Endothelial cell of umbilical vein (primary cell): ENCODE measurements around the gene ZNF514. TPM values are rescaled to one million over a fixed set of nuclear protein-coding genes. Genes with fewer than 3 reads are reported as not detected.
A peak's percentile ranks its signal among the peaks of the same experiment; 100 is the strongest.

Source experiments
- Bru-seq: library from RNA; stranded (reverse); fragments of 400-500 nt; gene quantifications from one replicate; lab custom pipeline; 2021; lab: Mats Ljungman, UMichigan
- BruChase-seq, 2 experiments: library from RNA; stranded (reverse); fragments of 400-500 nt; gene quantifications; one replicate each; lab custom pipeline; 2021; lab: Mats Ljungman, UMichigan
- BruUV-seq: library from RNA; stranded (reverse); fragments of 400-500 nt; replicated peaks from 2 replicates; lab custom pipeline; 2021; lab: Mats Ljungman, UMichigan
- CTCF ChIA-PET: fragments of 300-600, 350-600 bp; sonication (Branson Sonifier 250); formaldehyde crosslinking; loops from one replicate; lab custom pipeline; 2021; ENCODE audit warnings: antibody characterized with exemption, inconsistent platforms; lab: Charles Lee
- POLR2A ChIA-PET: fragments of 300-600, 350-600 bp; sonication (Branson Sonifier 250); formaldehyde crosslinking; loops from one replicate; lab custom pipeline; 2021; ENCODE audit warnings: antibody characterized with exemption, inconsistent platforms; lab: Charles Lee
- DNase-seq: peaks from one replicate; pipeline ENCODE4 v3.0.0-alpha.2; 2011; ENCODE audit warnings: low read depth, low spot score
- FAIRE-seq: peaks from 2 replicates; lab custom pipeline; 2011; peaks lifted over from hg19 to GRCh38; lab: Jason Lieb, UNC
- H2AFZ ChIP-seq: 2 replicates; pipeline ENCODE4 v1.6.0; 2012; ENCODE audit warnings: low read depth, low read length, control low read depth, inconsistent platforms
- H3K27ac ChIP-seq: 2 replicates; pipeline ENCODE4 v1.5.1; 2011; ENCODE audit warnings: low read depth, mild to moderate bottlenecking, control low read depth, low read length, moderate library complexity; ENCODE audit not compliant: insufficient read depth
- H3K27me3 ChIP-seq, 2 experiments: 2 replicates each; pipeline versions ENCODE4 v1.6.0 to v1.6.1; 2011; ENCODE audit warnings: low read length in 2 of 2, mixed read lengths in 1 of 2; ENCODE audit not compliant: control insufficient read depth in 2 of 2, insufficient read depth in 2 of 2
- H3K36me3 ChIP-seq, 2 experiments: 2 replicates in 1 of 2; 3 replicates in 1 of 2; pipeline ENCODE4 v1.5.1; 2011; ENCODE audit warnings: low read length in 2 of 2, mild to moderate bottlenecking in 1 of 2, moderate library complexity in 1 of 2; ENCODE audit not compliant: control insufficient read depth in 2 of 2, insufficient read depth in 2 of 2; ENCODE audit errors: extremely low read depth in 1 of 2
- H3K4me1 ChIP-seq: 3 replicates; pipeline ENCODE4 v1.5.1; 2011; ENCODE audit warnings: mild to moderate bottlenecking, low read length; ENCODE audit not compliant: control insufficient read depth, insufficient read depth; ENCODE audit errors: extremely low read depth
- H3K4me2 ChIP-seq: 2 replicates; pipeline ENCODE4 v1.6.1; 2011; ENCODE audit warnings: low read length, control low read depth, mixed read lengths; ENCODE audit not compliant: insufficient read depth
- H3K4me3 ChIP-seq, 3 experiments: fragments of 200-600 bp in 1 of 3; sonication (generic), shearing (Covaris generic) in 1 of 3; replicated peaks in 1 of 3; 2 replicates each; pipeline ENCODE4 v1.5.1; 2011 to 2016; ENCODE audit warnings: control low read depth in 3 of 3, low read length in 3 of 3, mild to moderate bottlenecking in 2 of 3, inconsistent platforms in 1 of 3, low read depth in 1 of 3, moderate library complexity in 1 of 3; ENCODE audit not compliant: insufficient read depth in 1 of 3
- H3K79me2 ChIP-seq: 2 replicates; pipeline ENCODE4 v1.6.0; 2012; ENCODE audit warnings: low read length, inconsistent platforms; ENCODE audit not compliant: control insufficient read depth, insufficient read depth
- H3K9ac ChIP-seq: replicated peaks from 2 replicates; pipeline ENCODE3; 2011; ENCODE audit warnings: low read length, control low read depth; ENCODE audit not compliant: insufficient read depth; ENCODE audit errors: extremely low read depth
- H3K9me1 ChIP-seq: replicated peaks from 3 replicates; pipeline ENCODE4 v1.6.0; 2011; ENCODE audit warnings: mild to moderate bottlenecking, low read length; ENCODE audit not compliant: control insufficient read depth, insufficient read depth; ENCODE audit errors: extremely low read depth
- H3K9me3 ChIP-seq: replicated peaks from 2 replicates; pipeline ENCODE4 v1.5.1; 2012; ENCODE audit warnings: low read length, inconsistent platforms; ENCODE audit not compliant: control insufficient read depth, insufficient read depth
- H4K20me1 ChIP-seq: replicated peaks from 2 replicates; pipeline ENCODE3; 2011; ENCODE audit warnings: mild to moderate bottlenecking, low read length; ENCODE audit not compliant: control insufficient read depth, insufficient read depth; ENCODE audit errors: extremely low read depth
- EZH2 ChIP-seq: IDR thresholded peaks from 2 replicates; pipeline ENCODE4 v1.6.1; 2012; ENCODE audit warnings: borderline replicate concordance, low read depth, mild to moderate bottlenecking, moderate library complexity, low read length, inconsistent platforms; ENCODE audit not compliant: severe bottlenecking
- FOS ChIP-seq: IDR thresholded peaks from 2 replicates; pipeline ENCODE4 v1.6.1; 2011; ENCODE audit warnings: mild to moderate bottlenecking, low read length, moderate library complexity, borderline replicate concordance; ENCODE audit not compliant: insufficient read depth
- GATA2 ChIP-seq: IDR thresholded peaks from 2 replicates; pipeline ENCODE4 v1.7.0; 2011; ENCODE audit warnings: low read depth, mild to moderate bottlenecking, moderate library complexity, mixed read lengths, low read length; ENCODE audit not compliant: insufficient read length, insufficient read depth
- JUN ChIP-seq: IDR thresholded peaks from 2 replicates; pipeline ENCODE4 v1.6.1; 2011; ENCODE audit warnings: borderline replicate concordance, low read depth; ENCODE audit not compliant: insufficient read length, insufficient read depth
- MYC ChIP-seq: IDR thresholded peaks from one replicate; pipeline ENCODE4 v1.6.1; 2011; ENCODE audit warnings: mild to moderate bottlenecking, low read depth, low read length
- POLR2A ChIP-seq: IDR thresholded peaks from 2 replicates; pipeline ENCODE4 v1.6.1; 2012; ENCODE audit warnings: low read depth, mild to moderate bottlenecking, control low read depth, low read length
- POLR2AphosphoS5 ChIP-seq: IDR thresholded peaks from 2 replicates; pipeline ENCODE4 v1.6.1; 2012; ENCODE audit warnings: low read depth, mild to moderate bottlenecking, control low read depth, low read length, moderate library complexity; ENCODE audit not compliant: insufficient read depth
- dilution Hi-C: fragments of 300-500 bp; cut with MboI; formaldehyde crosslinking; loops from one replicate; pipeline ENCODE4 v1.15.0; 2019; ENCODE audit warnings: low sequenced_read_pairs; ENCODE audit not compliant: extremely low pct_ligation_motif_present
- intact Hi-C: fragments of 100-400 bp; cut with micrococcal nuclease; formaldehyde crosslinking; loops from one replicate; pipeline ENCODE4 v1.10.0; 2022
- long read RNA-seq: library from polyadenylated mRNA; stranded (forward); transcript quantifications from one replicate; pipeline ENCODE4 v2.0.0, GENCODE V29; 2021
- polyA minus RNA-seq, 3 experiments: library from RNA; depleted of rRNA, polyadenylated mRNA; stranded (reverse); fragments of >200 nt; gene quantifications; 1 replicate in 1 of 3; 2 replicates in 2 of 3; pipeline ENCODE4 v1.2.3, GENCODE V29; 2011
- polyA plus RNA-seq, 4 experiments: library from polyadenylated mRNA; depleted of rRNA in 3 of 4; stranded (reverse) in 3 of 4; unstranded in 1 of 4; fragments of >200 nt; gene quantifications; 2 replicates each; pipeline versions ENCODE4 v1.2.1 to v1.2.3, GENCODE V29; 2011 to 2012; ENCODE audit warnings: missing spikeins in 1 of 4
- total RNA-seq: library from RNA; stranded (reverse); gene quantifications from 2 replicates; pipeline ENCODE4 v1.2.3, GENCODE V29; 2021
- TF ChIP-seq, protein P1 (sequence below): IDR thresholded peaks from 2 replicates; pipeline ENCODE4 v1.6.1; 2011; ENCODE audit not compliant: insufficient read depth, insufficient read length
- TF ChIP-seq, protein P2 (sequence below), 2 donors: IDR thresholded peaks; 1 replicate in 1 of 2; 2 replicates in 1 of 2; pipeline ENCODE4 v1.5.1; 2011; ENCODE audit warnings: low read length in 2 of 2, mild to moderate bottlenecking in 2 of 2, moderate library complexity in 2 of 2, control low read depth in 1 of 2, inconsistent platforms in 1 of 2, low read depth in 1 of 2; ENCODE audit not compliant: insufficient read depth in 1 of 2; ENCODE audit errors: extremely low read depth in 1 of 2

The ZNF514 gene
- total RNA-seq = 9.7 and 11.6 TPM in 2 replicates
- 2.9 and 3.9 TPM in 2 replicates for polyA plus RNA-seq
- 3.5 and 3.7 TPM in 2 replicates for polyA plus RNA-seq (2011; cell fraction: cytosol; rRNA removed)
- polyA plus RNA-seq (2011; cell fraction: nucleus; rRNA removed) = 27.5 and 31.0 TPM in 2 replicates
- 7.2 and 8.1 TPM in 2 replicates for polyA plus RNA-seq (2012)
- polyA minus RNA-seq = 6.1 and 7.9 TPM in 2 replicates
- 1.7 TPM for polyA minus RNA-seq (2011; cell fraction: cytosol; rRNA and poly(A)+ RNA removed)
- polyA minus RNA-seq (2011; cell fraction: nucleus; rRNA and poly(A)+ RNA removed) = 11.7 TPM in 2 replicates
- percentile 55 among the genes with signal in this experiment for Bru-seq, nascent RNA
- BruChase-seq, experiment 1, labeled RNA remaining after a 6-hour chase = percentile 53 among the genes with signal in this experiment
- BruChase-seq, experiment 2, labeled RNA remaining after a 2-hour chase = percentile 67 among the genes with signal in this experiment
- long read RNA-seq, full-length matches to known transcripts = 2 of 15 reads
- long read RNA-seq, partial matches to known transcripts = 0 of 15 reads
- long read RNA-seq, other reads (novel, unspliced or antisense) = 13 of 15 reads

DNA sequence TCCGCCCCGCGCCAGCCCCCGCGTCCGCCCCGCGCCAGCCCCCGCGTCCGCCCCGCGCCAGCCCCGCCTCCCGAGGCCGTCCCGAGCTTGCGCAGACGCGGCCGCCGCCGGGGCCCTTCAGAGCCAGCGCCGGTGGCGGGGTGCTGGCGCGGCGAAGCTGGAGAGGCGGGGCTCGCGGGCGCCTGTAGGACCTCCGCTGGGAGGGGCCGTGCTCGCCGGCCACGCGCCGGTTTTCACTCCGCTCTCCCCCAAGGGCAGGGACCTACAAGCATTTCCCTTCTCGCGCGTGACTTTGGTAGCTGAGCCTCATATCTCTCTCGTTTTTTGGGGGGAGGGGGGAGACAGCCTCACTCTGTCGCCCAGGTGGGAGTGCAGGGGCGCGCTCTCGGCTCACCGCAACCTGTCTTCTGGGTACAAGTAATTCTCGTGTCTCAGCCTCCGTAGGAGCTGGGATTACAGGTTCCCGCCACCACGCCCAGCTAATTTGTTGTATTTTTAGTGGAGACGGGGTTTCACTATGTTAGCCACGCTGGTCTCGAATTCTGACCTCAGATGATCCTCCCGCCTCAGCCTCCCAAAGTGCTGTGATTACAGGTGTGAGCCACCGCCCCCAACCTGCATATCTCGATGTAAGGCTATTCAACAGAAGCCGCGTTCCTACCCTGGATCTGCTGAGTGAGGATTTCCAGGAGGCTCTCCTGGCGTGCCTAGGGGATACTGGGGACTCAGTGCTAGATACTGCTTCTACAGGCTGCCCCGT is at the start of gene ZNF514:
Gene ZNF514, minus strand, starts transcription at position 159 of the 760 bp plus-strand sequence. CDS start 6,595 bp downstream, outside the sequence.
- no peaks in the 10 kb centered on the region for H3K9me1 ChIP-seq
- TSS peak; percentile 14 for BruUV-seq
- peak within 1 kb of the TSS; percentile 85 for H3K4me2 ChIP-seq
- H3K4me1 ChIP-seq = peaks cover 11% of the 10 kb centered on the region
- TF ChIP-seq, protein P1, sequence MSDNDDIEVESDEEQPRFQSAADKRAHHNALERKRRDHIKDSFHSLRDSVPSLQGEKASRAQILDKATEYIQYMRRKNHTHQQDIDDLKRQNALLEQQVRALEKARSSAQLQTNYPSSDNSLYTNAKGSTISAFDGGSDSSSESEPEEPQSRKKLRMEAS = no peak
- TF ChIP-seq POLR2A (no peak), GATA2 (no peak), MYC (no peak), EZH2 (no peak), POLR2AphosphoS5 (no peak), FOS (no peak), JUN (no peak)
- TF ChIP-seq, protein P2, sequence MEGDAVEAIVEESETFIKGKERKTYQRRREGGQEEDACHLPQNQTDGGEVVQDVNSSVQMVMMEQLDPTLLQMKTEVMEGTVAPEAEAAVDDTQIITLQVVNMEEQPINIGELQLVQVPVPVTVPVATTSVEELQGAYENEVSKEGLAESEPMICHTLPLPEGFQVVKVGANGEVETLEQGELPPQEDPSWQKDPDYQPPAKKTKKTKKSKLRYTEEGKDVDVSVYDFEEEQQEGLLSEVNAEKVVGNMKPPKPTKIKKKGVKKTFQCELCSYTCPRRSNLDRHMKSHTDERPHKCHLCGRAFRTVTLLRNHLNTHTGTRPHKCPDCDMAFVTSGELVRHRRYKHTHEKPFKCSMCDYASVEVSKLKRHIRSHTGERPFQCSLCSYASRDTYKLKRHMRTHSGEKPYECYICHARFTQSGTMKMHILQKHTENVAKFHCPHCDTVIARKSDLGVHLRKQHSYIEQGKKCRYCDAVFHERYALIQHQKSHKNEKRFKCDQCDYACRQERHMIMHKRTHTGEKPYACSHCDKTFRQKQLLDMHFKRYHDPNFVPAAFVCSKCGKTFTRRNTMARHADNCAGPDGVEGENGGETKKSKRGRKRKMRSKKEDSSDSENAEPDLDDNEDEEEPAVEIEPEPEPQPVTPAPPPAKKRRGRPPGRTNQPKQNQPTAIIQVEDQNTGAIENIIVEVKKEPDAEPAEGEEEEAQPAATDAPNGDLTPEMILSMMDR (IDR thresholded peaks at IDR 0.05; ENCODE audit: extremely low read depth in 1 of 2, insufficient read depth in 1 of 2, low read depth in 1 of 2, low read length in 2 of 2) = no peak
- H3K79me2 ChIP-seq = no peaks in the 10 kb centered on the region
- DNase-seq (peak; percentile 54), FAIRE-seq (peak; percentile 49)
- no peaks in the 10 kb centered on the region for H3K27me3 ChIP-seq
- ChIA-PET CTCF (interaction anchor here (1.6 kb wide), 1 partner anchor 38 kb away, joined by 8 read pairs; the partner anchor contains the start of gene MRPS5), POLR2A (interaction anchor here (1.8 kb wide), 1 partner anchor 38 kb away, joined by 5 read pairs; the partner anchor contains the start of gene MRPS5)
- peak within 1 kb of the TSS; percentile 94 for H2AFZ ChIP-seq
- peaks cover 0 to 6% of the 10 kb centered on the region in 2 experiments for H3K36me3 ChIP-seq
- H3K27ac ChIP-seq = no peak within 1 kb of the TSS
- no peaks in the 10 kb centered on the region for H3K9me3 ChIP-seq
- H4K20me1 ChIP-seq = no peaks in the 10 kb centered on the region
- dilution Hi-C loops (no loop called here), intact Hi-C loops (no loop called here)
- peak within 1 kb of the TSS; percentile 67 for H3K9ac ChIP-seq
- H3K4me3 ChIP-seq = peak within 1 kb of the TSS; percentile 47 to 82 (median 68)
